SK-N-SH (cell line): ENCODE data around the gene MLLT1. TPM values are rescaled to one million over a fixed set of nuclear protein-coding genes. Genes with fewer than 3 reads are reported as not detected.
A peak's percentile ranks its signal among the peaks of the same experiment; 100 is the strongest.

ENCODE experiments used
- CTCF ChIA-PET: fragments of 300-600, 350-600 bp; formaldehyde crosslinking; extraction: SDS; loops from one replicate; lab custom pipeline; 2021; lab: Yijun Ruan, JAX
- POLR2A ChIA-PET: fragments of 350-600 bp; sonication (Branson Sonifier 250); formaldehyde crosslinking; extraction: SDS; loops from one replicate; lab custom pipeline; 2020; ENCODE audit warnings: antibody characterized with exemption, inconsistent platforms; lab: Yijun Ruan, JAX
- DNase-seq: peaks from one replicate; pipeline ENCODE4 v3.0.0; 2012
- H2AFZ ChIP-seq: fragments of 200-600 bp; sonication (generic); 2 replicates; pipeline ENCODE4 v1.8.1; 2016; ENCODE audit warnings: antibody characterized with exemption, mild to moderate bottlenecking, low read depth
- H3F3A ChIP-seq: fragments of 200-600 bp; sonication (generic); replicated peaks from 2 replicates; pipeline ENCODE3; 2016; ENCODE audit warnings: antibody characterized with exemption, mild to moderate bottlenecking; ENCODE audit not compliant: insufficient read depth
- H3K27ac ChIP-seq, 2 experiments: fragments of 200-500 bp in 1 of 2; fragments of 200-600 bp in 1 of 2; sonication (Bioruptor generic) in 1 of 2; sonication (generic), shearing (Covaris generic) in 1 of 2; 2 replicates each; pipeline versions ENCODE4 v1.5.1 to v1.6.1; 2014 to 2016; ENCODE audit warnings: low read depth in 2 of 2, inconsistent platforms in 1 of 2, low read length in 1 of 2, mild to moderate bottlenecking in 1 of 2, mixed read lengths in 1 of 2
- H3K27me3 ChIP-seq: fragments of 200-600 bp; sonication (generic), shearing (Covaris generic); 2 replicates; pipeline ENCODE4 v1.6.1; 2016; ENCODE audit warnings: mixed run types; ENCODE audit not compliant: insufficient read depth
- H3K36me3 ChIP-seq, 2 experiments: fragments of 200-500 bp in 1 of 2; fragments of 200-600 bp in 1 of 2; sonication (Bioruptor generic) in 1 of 2; sonication (generic) in 1 of 2; replicated peaks in 1 of 2; 2 replicates each; pipeline versions ENCODE3 to v1.5.1; 2014 to 2016; ENCODE audit warnings: low read length in 1 of 2, mild to moderate bottlenecking in 1 of 2; ENCODE audit not compliant: insufficient read depth in 2 of 2, control insufficient read depth in 1 of 2
- H3K4me1 ChIP-seq, 2 experiments: fragments of 200-500 bp in 1 of 2; fragments of 200-600 bp in 1 of 2; sonication (Bioruptor generic) in 1 of 2; sonication (generic), shearing (Covaris generic) in 1 of 2; 2 replicates each; pipeline versions ENCODE4 v1.5.1 to v1.6.1; 2014 to 2016; ENCODE audit warnings: low read depth in 1 of 2, low read length in 1 of 2, mixed run types in 1 of 2; ENCODE audit not compliant: insufficient read depth in 2 of 2, control insufficient read depth in 1 of 2
- H3K4me2 ChIP-seq: fragments of 200-600 bp; sonication (generic), shearing (Covaris generic); 2 replicates; pipeline ENCODE4 v1.6.1; 2017; ENCODE audit warnings: mixed run types
- H3K4me3 ChIP-seq, 2 experiments: fragments of 200-500 bp in 1 of 2; fragments of 200-600 bp in 1 of 2; sonication (Bioruptor generic) in 1 of 2; sonication (generic), shearing (Covaris generic) in 1 of 2; 2 replicates each; pipeline versions ENCODE4 v1.5.1 to v1.8.1; 2014 to 2016; ENCODE audit warnings: low read depth in 2 of 2, inconsistent platforms in 1 of 2, low read length in 1 of 2, mild to moderate bottlenecking in 1 of 2, mixed read lengths in 1 of 2, moderate library complexity in 1 of 2
- H3K79me2 ChIP-seq: fragments of 200-600 bp; sonication (generic); 2 replicates; pipeline ENCODE4 v1.8.1; 2017; ENCODE audit warnings: mild to moderate bottlenecking; ENCODE audit not compliant: insufficient read depth
- H3K9ac ChIP-seq: fragments of 200-600 bp; sonication (generic); 2 replicates; pipeline ENCODE4 v1.6.1; 2017; ENCODE audit warnings: mixed run types
- H3K9me2 ChIP-seq: fragments of 200-600 bp; sonication (generic); 2 replicates; pipeline ENCODE4 v1.6.1; 2017; ENCODE audit warnings: mixed run types
- H3K9me3 ChIP-seq: fragments of 200-600 bp; sonication (generic); 2 replicates; pipeline ENCODE4 v1.6.1; 2017; ENCODE audit warnings: mixed run types, mild to moderate bottlenecking, moderate library complexity
- H4K20me1 ChIP-seq: fragments of 200-600 bp; sonication (generic); 2 replicates; pipeline ENCODE4 v1.6.1; 2017; ENCODE audit warnings: mild to moderate bottlenecking, mixed run types; ENCODE audit not compliant: insufficient read depth
- EP300 ChIP-seq, 2 experiments: IDR thresholded peaks; 2 replicates each; pipeline versions ENCODE4 v1.4.0 to v1.6.1; 2012; ENCODE audit warnings: borderline replicate concordance in 1 of 2, low read depth in 1 of 2, low read length in 1 of 2
- EZH2phosphoT487 ChIP-seq: fragments of 200-600 bp; sonication (generic); IDR thresholded peaks from 2 replicates; pipeline ENCODE4 v1.6.1; 2017; ENCODE audit warnings: low read depth, mixed run types, mild to moderate bottlenecking, antibody characterized with exemption, moderate library complexity, borderline replicate concordance
- FOXM1 ChIP-seq: IDR thresholded peaks from 2 replicates; pipeline ENCODE4 v1.4.0; 2012; ENCODE audit warnings: low read depth, mild to moderate bottlenecking
- GABPA ChIP-seq: IDR thresholded peaks from 2 replicates; pipeline ENCODE4 v1.4.0; 2012; ENCODE audit warnings: low read depth, mild to moderate bottlenecking
- GATA2 ChIP-seq: sonication (generic); formaldehyde crosslinking; IDR thresholded peaks from 2 replicates; pipeline ENCODE4 v1.5.0; 2020; ENCODE audit warnings: mild to moderate bottlenecking, missing genetic modification reagents
- JUND ChIP-seq: IDR thresholded peaks from 2 replicates; pipeline ENCODE4 v1.4.0; 2012
- RAD21 ChIP-seq: IDR thresholded peaks from 2 replicates; pipeline ENCODE4 v1.6.1; 2012; ENCODE audit warnings: mild to moderate bottlenecking, low read length
- RCOR1 ChIP-seq: fragments of 150-350 bp; IDR thresholded peaks from 2 replicates; pipeline ENCODE4 v1.6.1; 2017; ENCODE audit warnings: antibody characterized with exemption, low read length
- RFX5 ChIP-seq: IDR thresholded peaks from 2 replicates; pipeline ENCODE4 v1.6.1; 2012; ENCODE audit warnings: mild to moderate bottlenecking, improper control_type of control experiment, low read length
- SIN3A ChIP-seq: IDR thresholded peaks from 2 replicates; pipeline ENCODE4 v1.6.1; 2012; ENCODE audit warnings: low read depth, mild to moderate bottlenecking, low read length, moderate library complexity, borderline replicate concordance
- SMC3 ChIP-seq: IDR thresholded peaks from 2 replicates; pipeline ENCODE4 v1.6.1; 2012; ENCODE audit warnings: low read depth, low read length, improper control_type of control experiment
- TEAD4 ChIP-seq: IDR thresholded peaks from 2 replicates; pipeline ENCODE4 v1.4.0; 2012; ENCODE audit warnings: mild to moderate bottlenecking, borderline replicate concordance; ENCODE audit not compliant: insufficient read depth
- YY1 ChIP-seq: IDR thresholded peaks from 2 replicates; pipeline ENCODE4 v1.4.0; 2012; ENCODE audit warnings: low read depth, mild to moderate bottlenecking
- WGBS: methylation state at CpG from one replicate; pipeline ENCODE4 v1.1.6; 2017; ENCODE audit warnings: low lambda C conversion rate; 5-methylcytosine and 5-hydroxymethylcytosine counted together
- polyA plus RNA-seq, 3 experiments: library from polyadenylated mRNA; depleted of rRNA; stranded (reverse); fragments of >200 nt; gene quantifications; 2 replicates each; pipeline ENCODE4 v1.2.3, GENCODE V29; 2012
- TF ChIP-seq, protein P1 (sequence below): fragments of 150-350 bp; IDR thresholded peaks from 2 replicates; pipeline ENCODE4 v1.6.1; 2017; ENCODE audit warnings: antibody characterized with exemption, low read length, low read depth, borderline replicate concordance
- TF ChIP-seq, protein P2 (sequence below): IDR thresholded peaks from 2 replicates; pipeline ENCODE4; 2012

MLLT1 gene
- polyA plus RNA-seq, 1 of the 3 experiments (the other 2 are of a cell fraction), result 19.0 TPM

DNA sequence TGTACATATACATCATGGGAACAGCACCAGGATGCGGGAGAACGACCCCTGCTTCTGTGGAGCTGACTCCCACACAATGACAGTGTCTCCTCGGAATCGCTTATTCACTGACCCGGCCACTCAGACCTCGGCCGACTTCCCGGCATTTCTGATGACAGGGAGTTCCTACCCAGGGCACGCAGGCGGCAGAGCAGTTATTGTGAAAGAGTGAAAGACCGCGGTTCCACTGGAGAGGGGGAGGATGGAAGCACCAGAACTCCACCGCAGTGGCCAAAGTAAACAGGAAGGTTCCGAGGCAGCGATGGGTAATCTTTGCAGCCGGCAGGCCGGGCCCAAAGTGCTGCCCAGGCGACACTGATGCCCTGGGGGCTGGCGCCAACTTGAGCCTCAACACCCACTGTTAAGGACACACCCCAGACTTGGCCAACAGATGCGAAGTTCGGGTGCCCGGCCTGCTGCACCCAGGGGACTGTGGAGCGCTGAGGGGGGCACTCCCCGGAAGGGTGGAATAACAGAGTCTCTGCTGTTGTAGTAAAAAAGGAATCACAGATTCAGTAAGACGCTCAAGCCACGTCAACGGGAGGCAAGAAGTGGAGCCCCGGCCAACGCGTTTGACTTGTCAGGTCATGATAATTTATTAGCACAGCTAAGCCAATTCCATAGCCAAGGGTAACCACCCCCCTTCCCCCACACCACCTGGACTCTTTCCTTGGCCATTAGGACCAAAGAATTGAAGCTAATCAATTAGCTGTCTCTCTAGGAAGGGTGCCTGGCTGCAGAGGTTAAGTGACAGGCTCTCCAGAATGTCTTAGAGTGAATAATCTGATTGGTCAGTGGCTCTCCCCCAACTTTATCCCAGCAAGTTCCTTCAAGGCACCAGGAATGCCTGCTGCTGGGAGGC lies 5.8 kb downstream of the MLLT1 start (continued):
- TF ChIP-seq, protein P1, sequence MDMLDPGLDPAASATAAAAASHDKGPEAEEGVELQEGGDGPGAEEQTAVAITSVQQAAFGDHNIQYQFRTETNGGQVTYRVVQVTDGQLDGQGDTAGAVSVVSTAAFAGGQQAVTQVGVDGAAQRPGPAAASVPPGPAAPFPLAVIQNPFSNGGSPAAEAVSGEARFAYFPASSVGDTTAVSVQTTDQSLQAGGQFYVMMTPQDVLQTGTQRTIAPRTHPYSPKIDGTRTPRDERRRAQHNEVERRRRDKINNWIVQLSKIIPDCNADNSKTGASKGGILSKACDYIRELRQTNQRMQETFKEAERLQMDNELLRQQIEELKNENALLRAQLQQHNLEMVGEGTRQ, result no peak
- TF ChIP-seq EP300 (IDR thresholded peaks at IDR 0.05; ENCODE audit: borderline replicate concordance in 1 of 2, low read depth in 1 of 2, low read length in 1 of 2) (no peak), RFX5 (no peak), GABPA (0 out of 2 replicates have a peak, but pooled peaks have one; percentile 11), RAD21 (no peak), RCOR1 (no peak), SIN3A (no peak), SMC3 (no peak), GATA2 (CRISPR knock-in tag) (no peak; the same call in 1 of the 2 replicates), FOXM1 (no peak)
- TF ChIP-seq, protein P2, sequence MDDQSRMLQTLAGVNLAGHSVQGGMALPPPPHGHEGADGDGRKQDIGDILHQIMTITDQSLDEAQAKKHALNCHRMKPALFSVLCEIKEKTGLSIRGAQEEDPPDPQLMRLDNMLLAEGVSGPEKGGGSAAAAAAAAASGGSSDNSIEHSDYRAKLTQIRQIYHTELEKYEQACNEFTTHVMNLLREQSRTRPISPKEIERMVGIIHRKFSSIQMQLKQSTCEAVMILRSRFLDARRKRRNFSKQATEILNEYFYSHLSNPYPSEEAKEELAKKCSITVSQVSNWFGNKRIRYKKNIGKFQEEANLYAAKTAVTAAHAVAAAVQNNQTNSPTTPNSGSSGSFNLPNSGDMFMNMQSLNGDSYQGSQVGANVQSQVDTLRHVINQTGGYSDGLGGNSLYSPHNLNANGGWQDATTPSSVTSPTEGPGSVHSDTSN, result peak; percentile 82

DNA sequence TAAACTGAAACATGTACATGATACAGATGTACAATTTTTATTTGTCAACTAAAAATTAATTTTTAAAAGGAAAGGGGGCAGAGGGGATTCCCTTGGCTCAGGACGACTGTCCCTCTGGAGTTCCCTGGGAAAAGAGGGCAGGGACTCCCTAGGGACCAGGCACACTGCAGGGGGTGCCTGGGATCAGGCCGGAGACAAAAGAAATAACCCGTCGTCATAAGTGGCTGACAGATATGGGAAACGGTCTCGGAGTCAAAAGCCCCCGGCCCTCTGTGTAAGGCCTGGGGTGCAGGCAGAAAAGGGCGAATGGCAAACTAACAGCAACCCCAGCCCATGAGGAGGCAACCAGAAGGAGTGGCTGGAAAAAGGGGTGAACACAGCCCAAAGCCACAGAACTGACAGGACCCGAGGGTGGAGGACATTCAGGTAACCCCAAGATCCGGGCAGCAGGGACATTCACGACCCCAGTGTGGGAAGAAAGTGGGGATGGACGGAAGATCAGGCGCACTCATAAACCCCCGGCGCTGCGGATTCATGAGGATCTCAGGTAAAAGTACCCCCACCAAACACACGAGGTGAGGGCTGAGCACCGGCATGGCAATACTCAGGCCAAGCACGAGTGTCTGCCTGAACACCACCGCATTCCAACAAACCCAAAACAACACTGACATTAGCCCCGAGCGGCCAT lies 6.7 kb downstream of the MLLT1 start:
- peak overlapping the region; percentile 49; the same call in 1 of the 2 replicates for H3K9ac ChIP-seq
- DNase-seq, result no peak
- H3K36me3 ChIP-seq, result peaks cover 5 to 23% of the 10 kb centered on the region in 2 experiments
- peaks cover 81% of the 10 kb centered on the region for H4K20me1 ChIP-seq
- H3K79me2 ChIP-seq, result peaks cover 90% of the 10 kb centered on the region
- H3K4me1 ChIP-seq, result peaks cover 44 to 90% of the 10 kb centered on the region in 2 experiments
- ChIA-PET CTCF (interaction anchor here (1.1 to 3.8 kb wide), 5 partner anchors 12 to 285 kb away, joined by 3 to 52 read pairs (median 7); no protein-coding TSS in a partner anchor), POLR2A (no interaction called here)
- WGBS, result 89% methylated on average over 16 of the region's 22 CpGs
- H3K9me3 ChIP-seq, result no peaks in the 10 kb centered on the region
- H3K27me3 ChIP-seq, result no peaks in the 10 kb centered on the region
- no peaks in the 10 kb centered on the region for H3K9me2 ChIP-seq
- no peak overlapping the region for H2AFZ ChIP-seq
- peaks cover 14% of the 10 kb centered on the region for H3F3A ChIP-seq
- TF ChIP-seq JUND (no peak), RFX5 (no peak), EZH2phosphoT487 (no peak), YY1 (no peak), SIN3A (no peak), TEAD4 (no peak)
- peak overlapping the region; percentile 82 for H3K4me2 ChIP-seq
- peak overlapping the region in 1 of 2 experiments; percentile 54; a peak in 1 of 4 replicates for H3K4me3 ChIP-seq
- H3K27ac ChIP-seq, result peak overlapping the region; percentile 82 to 99
